ENCODE results near the gene DMBT1. TPM values are rescaled to one million over a fixed set of nuclear protein-coding genes. Genes with fewer than 3 reads are reported as not detected.

Gene DMBT1
- total RNA-seq = under 1 TPM in 2 of 4 donors, not detected in 2; 0.10 to 0.13 TPM

DNA sequence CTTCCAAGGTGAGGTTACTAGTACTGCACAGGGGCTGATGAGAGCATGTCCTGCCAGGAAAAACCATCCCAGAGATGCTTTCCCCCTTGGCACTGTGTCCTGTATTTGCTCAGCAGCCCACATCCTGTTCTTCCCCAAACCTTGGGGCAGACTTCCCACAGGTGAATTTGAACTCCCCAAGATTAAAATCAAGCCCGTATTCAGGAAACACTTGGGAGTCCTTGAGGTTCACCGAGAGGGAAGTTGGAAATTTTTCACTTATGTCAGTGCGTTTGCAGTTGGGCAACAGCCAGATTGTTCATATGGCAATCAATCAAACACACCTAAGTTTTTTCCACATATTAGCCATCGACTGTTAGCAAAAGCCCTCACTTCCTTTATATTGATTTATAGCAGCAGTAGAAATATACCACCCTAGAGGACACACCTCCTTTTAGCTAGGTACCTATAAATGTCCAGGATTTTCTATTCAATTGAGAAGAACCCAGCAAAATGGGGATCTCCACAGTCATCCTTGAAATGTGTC is at the start of gene DMBT1:
TSS of gene DMBT1 (plus strand) at position 476 of the 526 bp plus-strand sequence. CDS start at position 493, 17 bp downstream.
- H3K4me3 ChIP-seq (replicated peaks in 1 of 3) = no peak within 1 kb of the TSS
- no peaks in the 10 kb centered on the region for H3K36me3 ChIP-seq
- TF ChIP-seq POLR2A (IDR thresholded peaks at IDR 0.05) (no peak), CTCF (IDR thresholded peaks at IDR 0.05) (no peak)
- no peak for DNase-seq
- no peaks in the 10 kb centered on the region for H3K27me3 ChIP-seq
- intact Hi-C loops (cut with DNase I) = loop anchor here (5.0 to 10.0 kb wide), 2 partner anchors 123 to 216 kb away; no protein-coding TSS in a partner anchor
- H3K27ac ChIP-seq = no peak within 1 kb of the TSS
- H3K9me3 ChIP-seq = no peaks in the 10 kb centered on the region
- 13 to 20% methylated on average over 4 of the region's 4 CpGs for WGBS, 2 donors
- peaks cover 14 to 23% of the 10 kb centered on the region in 2 donors for H3K4me1 ChIP-seq

- no peak for DNase-seq
- H3K9me3 ChIP-seq = no peaks in the 10 kb centered on the region
- H3K27me3 ChIP-seq = no peaks in the 10 kb centered on the region
- TF ChIP-seq POLR2A (IDR thresholded peaks at IDR 0.05) (no peak), CTCF (IDR thresholded peaks at IDR 0.05) (no peak)
- no peak overlapping the region for H3K4me3 ChIP-seq (replicated peaks in 1 of 3)
- WGBS, 2 donors = 87 to 97% methylated on average over 4 of the region's 4 CpGs
- no peaks in the 10 kb centered on the region for H3K4me1 ChIP-seq
- peaks cover 7 to 8% of the 10 kb centered on the region in 2 donors for H3K36me3 ChIP-seq
- intact Hi-C loops (cut with DNase I) = no loop called here
- no peak overlapping the region for H3K27ac ChIP-seq
Observed at GRCh38 chr10:122513053-122513452, 47.5 kb upstream of the DMBT1 start.

DNA sequence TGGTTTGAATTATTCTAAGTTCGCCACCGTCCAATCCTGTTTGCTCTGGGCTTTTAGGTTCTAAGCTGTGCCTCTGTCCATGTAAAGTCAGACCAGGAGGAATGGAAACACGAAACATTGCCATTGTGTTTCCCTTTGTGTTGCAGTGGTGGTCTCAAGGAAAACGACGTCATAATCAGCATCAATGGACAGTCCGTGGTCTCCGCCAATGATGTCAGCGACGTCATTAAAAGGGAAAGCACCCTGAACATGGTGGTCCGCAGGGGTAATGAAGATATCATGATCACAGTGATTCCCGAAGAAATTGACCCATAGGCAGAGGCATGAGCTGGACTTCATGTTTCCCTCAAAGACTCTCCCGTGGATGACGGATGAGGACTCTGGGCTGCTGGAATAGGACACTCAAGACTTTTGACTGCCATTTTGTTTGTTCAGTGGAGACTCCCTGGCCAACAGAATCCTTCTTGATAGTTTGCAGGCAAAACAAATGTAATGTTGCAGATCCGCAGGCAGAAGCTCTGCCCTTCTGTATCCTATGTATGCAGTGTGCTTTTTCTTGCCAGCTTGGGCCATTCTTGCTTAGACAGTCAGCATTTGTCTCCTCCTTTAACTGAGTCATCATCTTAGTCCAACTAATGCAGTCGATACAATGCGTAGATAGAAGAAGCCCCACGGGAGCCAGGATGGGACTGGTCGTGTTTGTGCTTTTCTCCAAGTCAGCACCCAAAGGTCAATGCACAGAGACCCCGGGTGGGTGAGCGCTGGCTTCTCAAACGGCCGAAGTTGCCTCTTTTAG is 46.3 kb upstream of the DMBT1 start:
- no peak for TF ChIP-seq CTCF (IDR thresholded peaks at IDR 0.05)
- no peak for TF ChIP-seq POLR2A (IDR thresholded peaks at IDR 0.05)
- 90 to 92% methylated on average over 22 of the region's 22 CpGs for WGBS, 2 donors
- no peaks in the 10 kb centered on the region for H3K4me1 ChIP-seq

DNA sequence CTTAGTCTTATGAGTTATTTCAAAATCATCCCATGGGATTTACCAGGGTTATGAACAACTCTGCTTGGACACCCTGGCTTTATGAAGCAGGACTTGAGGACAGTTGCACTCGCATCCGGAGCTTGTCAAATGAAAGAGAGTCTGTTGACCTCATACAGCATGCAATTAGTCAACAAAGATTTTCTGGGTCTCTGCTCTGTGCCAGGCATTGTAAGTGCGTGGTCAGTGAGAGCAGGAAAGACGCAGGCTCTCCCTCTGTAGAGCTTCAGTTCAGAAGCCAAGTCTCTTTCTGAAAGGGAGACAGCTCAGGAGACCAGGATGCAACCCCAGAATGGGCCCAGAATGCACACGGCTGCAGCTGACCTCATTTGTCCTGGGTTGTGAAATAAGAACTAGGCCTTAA is 45.5 kb upstream of the DMBT1 start:
- H3K27ac ChIP-seq = no peak overlapping the region
- 92 to 96% methylated on average over 5 of the region's 5 CpGs for WGBS, 2 donors
- peaks cover 4 to 8% of the 10 kb centered on the region in 2 donors for H3K36me3 ChIP-seq

More for the DNA sequence above, 46.3 kb upstream of the DMBT1 start:
- Histone ChIP-seq H3K36me3 (peaks cover 4 to 8% of the 10 kb centered on the region in 2 donors), H3K27ac (no peak overlapping the region), H3K9me3 (no peaks in the 10 kb centered on the region), H3K27me3 (no peaks in the 10 kb centered on the region), H3K4me3 (replicated peaks in 1 of 3) (no peak overlapping the region)
- intact Hi-C loops (cut with DNase I) = no loop called here
- no peak for DNase-seq

More for the DNA sequence above, 45.5 kb upstream of the DMBT1 start:
- intact Hi-C loops (cut with DNase I) = no loop called here
- Histone ChIP-seq H3K27me3 (no peaks in the 10 kb centered on the region), H3K9me3 (no peaks in the 10 kb centered on the region), H3K4me1 (no peaks in the 10 kb centered on the region), H3K4me3 (replicated peaks in 1 of 3) (no peak overlapping the region)
- TF ChIP-seq POLR2A (IDR thresholded peaks at IDR 0.05) (no peak), CTCF (IDR thresholded peaks at IDR 0.05) (no peak)
- DNase-seq = no peak
